T-helper 2 cell treated with Interferon-gamma antibody and Interleukin-4, amounts not matched to agents 5 μg/mL and 100 μg/mL, for 36 hours (primary cell): Measurements from ENCODE around the gene RAD1.
"Not testable (repeated sequence)": the region's sequence is repeated elsewhere in the genome, so short reads cannot be mapped to it uniquely, and the experiment has no call there.

Experiments
- DNase-seq: peaks from one replicate; pipeline ENCODE4 v3.0.0; 2021; ENCODE audit warnings: low spot score
- H3K27ac Mint-ChIP-seq: one replicate; pipeline ENCODE4 v1.8.0; 2021; ENCODE audit warnings: mild to moderate bottlenecking, mixed read lengths
- H3K27me3 Mint-ChIP-seq: one replicate; pipeline ENCODE4 v1.8.0; 2021; ENCODE audit warnings: low read depth, mixed read lengths
- H3K36me3 Mint-ChIP-seq: one replicate; pipeline ENCODE4 v1.8.0; 2021; ENCODE audit warnings: low read depth, mixed read lengths
- H3K4me1 Mint-ChIP-seq: one replicate; pipeline ENCODE4 v1.8.0; 2021; ENCODE audit warnings: low read depth, mixed read lengths
- H3K4me3 Mint-ChIP-seq: one replicate; pipeline ENCODE4 v1.8.0; 2022; ENCODE audit warnings: mild to moderate bottlenecking, moderate library complexity, mixed read lengths
- H3K9me3 Mint-ChIP-seq: one replicate; pipeline ENCODE4 v1.8.0; 2021; ENCODE audit warnings: mixed read lengths

The RAD1 gene

DNA sequence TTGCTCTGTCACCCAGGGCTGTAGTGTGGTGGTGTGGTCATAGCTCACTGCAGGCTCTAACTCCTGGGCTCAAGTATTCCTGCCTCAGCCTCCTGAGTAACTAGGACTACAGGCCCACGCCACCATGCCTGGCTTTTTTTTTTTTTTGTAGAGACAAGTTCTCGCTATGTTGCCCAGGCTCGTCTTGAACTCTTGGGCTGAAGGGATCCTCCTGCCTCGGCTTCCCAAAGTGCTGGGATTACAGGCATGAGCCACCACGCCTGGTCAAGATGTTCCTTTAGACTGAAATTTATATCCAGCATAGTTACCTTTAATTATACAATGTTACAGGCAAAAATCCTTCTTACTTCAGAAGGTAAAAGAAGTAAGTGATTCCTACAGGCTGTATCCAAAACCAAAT lies 12.5 kb upstream of the RAD1 start:
- H3K9me3 Mint-ChIP-seq, result no peaks in the 10 kb centered on the region
- peaks cover 35% of the 10 kb centered on the region for H3K36me3 Mint-ChIP-seq
- H3K4me1 Mint-ChIP-seq, result peaks cover 40% of the 10 kb centered on the region
- no peak for DNase-seq
- H3K4me3 Mint-ChIP-seq, result no peak overlapping the region
- no peak overlapping the region for H3K27ac Mint-ChIP-seq
- H3K27me3 Mint-ChIP-seq, result no peaks in the 10 kb centered on the region

- Mint-ChIP-seq H3K9me3 (no peaks in the 10 kb centered on the region), H3K4me1 (peaks cover 36% of the 10 kb centered on the region), H3K4me3 (no peak overlapping the region), H3K36me3 (peaks cover 38% of the 10 kb centered on the region), H3K27ac (no peak overlapping the region), H3K27me3 (no peaks in the 10 kb centered on the region)
- no peak for DNase-seq
Observed at GRCh38 chr5:34926318-34926888, 11.1 kb upstream of the RAD1 start.

DNA sequence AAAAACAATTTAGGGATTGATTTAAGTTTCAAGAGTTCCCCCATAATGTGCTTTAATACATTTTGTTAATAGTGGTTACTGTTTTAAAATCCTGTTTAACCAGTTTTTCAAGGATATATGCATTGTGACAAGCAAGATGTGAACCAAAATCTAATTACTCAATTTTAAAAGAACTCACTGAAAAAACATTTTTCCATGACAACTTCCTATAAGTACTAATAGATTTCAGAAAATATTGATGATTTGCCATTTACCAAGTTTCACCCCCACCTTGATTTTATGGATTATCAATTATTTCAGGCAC lies 9.1 kb upstream of the RAD1 start:
- no peak for DNase-seq
- no peaks in the 10 kb centered on the region for H3K9me3 Mint-ChIP-seq
- H3K27me3 Mint-ChIP-seq, result no peaks in the 10 kb centered on the region
- H3K27ac Mint-ChIP-seq, result peak overlapping the region; percentile 57
- H3K4me1 Mint-ChIP-seq, result peaks cover 28% of the 10 kb centered on the region
- H3K36me3 Mint-ChIP-seq, result peaks cover 44% of the 10 kb centered on the region
- no peak overlapping the region for H3K4me3 Mint-ChIP-seq

DNA sequence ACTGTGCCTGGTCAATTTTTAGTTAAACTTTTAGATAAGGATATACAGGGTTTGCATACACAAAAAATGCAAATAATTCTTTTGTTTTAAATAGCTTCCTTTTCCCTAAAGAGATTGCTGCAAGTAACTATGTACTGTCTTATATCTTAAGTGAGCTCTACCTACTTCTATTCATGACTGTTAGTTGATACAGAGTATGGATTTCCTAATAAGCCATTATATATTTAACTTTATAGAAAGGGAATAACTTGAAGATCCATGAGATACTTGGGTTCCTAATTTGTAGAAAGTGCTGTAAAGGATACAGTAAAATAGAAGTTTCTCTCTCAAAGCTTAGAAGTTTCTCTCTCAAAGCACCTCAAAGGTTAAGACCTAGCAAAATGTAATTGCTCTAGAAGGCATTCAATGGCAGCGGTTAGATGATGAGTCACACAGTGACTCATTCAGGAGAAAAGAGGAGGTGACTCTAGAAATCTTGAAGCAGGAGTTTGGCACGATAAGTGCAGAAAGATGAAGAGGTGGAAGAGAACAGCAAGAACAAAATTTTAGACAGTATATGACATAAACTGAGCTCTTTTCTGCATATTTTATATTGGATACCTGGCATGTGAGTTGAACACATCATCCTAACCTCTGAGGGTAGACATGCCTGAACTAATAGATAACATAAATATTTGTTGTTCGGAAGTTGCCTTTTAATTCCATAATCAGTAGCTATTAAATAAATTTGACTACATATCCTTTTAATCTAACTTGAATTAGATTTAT lies 8.6 kb upstream of the RAD1 start:
- DNase-seq, result peak; percentile 60
- no peaks in the 10 kb centered on the region for H3K27me3 Mint-ChIP-seq
- H3K27ac Mint-ChIP-seq, result peak overlapping the region; percentile 73
- no peaks in the 10 kb centered on the region for H3K9me3 Mint-ChIP-seq
- H3K4me3 Mint-ChIP-seq, result peak overlapping the region; percentile 52
- H3K4me1 Mint-ChIP-seq, result peaks cover 25% of the 10 kb centered on the region
- H3K36me3 Mint-ChIP-seq, result peaks cover 44% of the 10 kb centered on the region

GRCh38 chr5:34923256-34923655 lies 8.0 kb upstream of the RAD1 start:
- peaks cover 25% of the 10 kb centered on the region for H3K4me1 Mint-ChIP-seq

DNA sequence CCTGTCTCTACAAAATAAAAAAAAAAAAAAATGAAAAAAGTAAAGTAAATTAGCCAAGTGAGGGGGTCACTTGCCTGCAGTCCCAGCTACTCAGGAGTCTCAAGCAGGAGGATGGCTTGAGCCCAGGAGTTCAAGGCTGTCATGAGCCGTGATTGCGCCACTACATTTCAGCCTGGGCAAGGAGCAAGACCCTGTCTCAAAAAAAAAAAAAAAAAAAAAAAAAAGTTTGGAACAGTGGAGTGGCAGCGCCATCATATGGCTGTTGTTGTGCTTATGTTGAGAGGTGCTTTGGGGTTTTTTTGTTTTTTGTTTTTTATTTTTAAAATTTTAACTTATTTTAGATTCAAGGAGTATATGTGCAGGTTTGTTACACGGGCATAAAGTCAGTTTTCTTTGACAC lies 3.8 kb upstream of the RAD1 start:
- H3K27ac Mint-ChIP-seq, result no peak overlapping the region
- peaks cover 33% of the 10 kb centered on the region for H3K36me3 Mint-ChIP-seq
- H3K4me3 Mint-ChIP-seq, result no peak overlapping the region
- peaks cover 27% of the 10 kb centered on the region for H3K4me1 Mint-ChIP-seq
- DNase-seq, result no peak
- no peaks in the 10 kb centered on the region for H3K9me3 Mint-ChIP-seq
- H3K27me3 Mint-ChIP-seq, result no peaks in the 10 kb centered on the region

More at GRCh38 chr5:34923256-34923655, 8.0 kb upstream of the RAD1 start:
- not testable (repeated sequence) for H3K27me3 Mint-ChIP-seq, DNase-seq, H3K4me3 Mint-ChIP-seq, H3K9me3 Mint-ChIP-seq
- peak overlapping the region; percentile 73 for H3K27ac Mint-ChIP-seq
- H3K36me3 Mint-ChIP-seq, result peaks cover 45% of the 10 kb centered on the region

DNA sequence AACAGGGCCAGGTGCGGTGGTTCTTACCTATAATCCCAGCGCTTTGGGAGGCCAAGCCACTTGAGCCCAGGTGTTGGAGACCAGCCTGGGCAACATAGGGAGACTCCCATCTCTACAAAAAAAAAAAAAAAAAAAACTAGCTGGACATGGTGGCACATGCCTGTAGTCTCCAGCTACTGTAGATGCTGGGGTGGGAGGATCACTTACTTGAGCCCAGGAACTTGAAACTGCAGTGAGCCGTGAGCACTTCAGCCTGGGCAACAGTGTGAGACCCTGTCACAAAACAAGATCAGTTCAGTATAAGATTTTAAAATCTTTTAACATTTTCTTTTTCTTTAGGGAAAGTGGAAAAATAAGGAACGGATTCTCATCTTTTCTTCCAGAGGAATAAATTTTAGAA lies 2.7 kb upstream of the RAD1 start:
- Mint-ChIP-seq H3K9me3 (no peaks in the 10 kb centered on the region), H3K27me3 (no peaks in the 10 kb centered on the region), H3K4me3 (no peak overlapping the region), H3K36me3 (peaks cover 30% of the 10 kb centered on the region), H3K4me1 (peaks cover 25% of the 10 kb centered on the region), H3K27ac (peak overlapping the region; percentile 61)
- DNase-seq, result no peak

DNA sequence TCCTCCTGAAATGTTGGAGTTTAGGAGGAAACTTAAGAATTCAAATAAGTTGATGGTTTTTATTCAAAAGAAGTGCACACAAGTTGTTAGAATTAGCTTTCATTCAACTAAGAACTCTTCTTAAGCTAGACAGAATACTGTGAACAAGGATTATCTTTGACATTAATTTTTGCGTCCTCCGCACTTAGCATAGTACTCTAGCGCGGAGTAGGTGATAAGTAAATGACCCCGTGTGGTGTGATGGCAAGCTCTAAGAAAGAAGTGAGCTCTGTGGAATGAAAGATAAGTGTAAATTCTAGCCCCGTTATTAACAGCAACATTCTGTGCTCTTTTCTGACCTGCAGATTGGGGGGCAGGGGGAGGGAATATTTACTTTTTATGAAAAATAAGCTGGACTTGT lies 1.2 kb upstream of the RAD1 start:
- Mint-ChIP-seq H3K27ac (no peak overlapping the region), H3K4me3 (no peak overlapping the region)

DNA sequence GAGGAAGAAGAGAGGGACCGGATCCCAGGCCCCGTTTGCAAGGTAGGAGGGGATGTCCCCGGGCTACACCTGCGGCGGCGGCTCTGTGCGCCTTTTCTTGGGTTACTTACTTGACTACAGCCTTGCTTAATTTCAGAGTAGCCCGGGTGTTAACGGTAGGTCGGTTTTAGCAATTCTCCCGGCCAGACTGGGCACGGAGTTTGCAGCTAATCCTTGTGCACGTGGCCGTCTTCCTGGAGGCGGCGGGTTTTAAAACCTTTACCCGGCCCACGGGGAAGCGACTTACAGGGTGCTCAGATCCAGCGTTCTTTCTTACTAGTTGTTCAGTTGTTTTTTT lies 520 bp upstream of the RAD1 start:
- Mint-ChIP-seq H3K27me3 (no peaks in the 10 kb centered on the region), H3K9me3 (no peaks in the 10 kb centered on the region), H3K4me3 (no peak overlapping the region), H3K36me3 (peaks cover 34% of the 10 kb centered on the region), H3K27ac (no peak overlapping the region), H3K4me1 (peaks cover 24% of the 10 kb centered on the region)
- no peak for DNase-seq

More for the DNA sequence above, 1.2 kb upstream of the RAD1 start:
- no peaks in the 10 kb centered on the region for H3K9me3 Mint-ChIP-seq
- H3K36me3 Mint-ChIP-seq, result peaks cover 30% of the 10 kb centered on the region
- peaks cover 22% of the 10 kb centered on the region for H3K4me1 Mint-ChIP-seq
- no peak for DNase-seq
- H3K27me3 Mint-ChIP-seq, result no peaks in the 10 kb centered on the region

- Mint-ChIP-seq H3K27ac (no peak overlapping the region), H3K4me1 (peaks cover 22% of the 10 kb centered on the region), H3K9me3 (no peaks in the 10 kb centered on the region), H3K27me3 (no peaks in the 10 kb centered on the region), H3K36me3 (peaks cover 36% of the 10 kb centered on the region), H3K4me3 (no peak overlapping the region)
- DNase-seq, result peak; percentile 16
Observed at GRCh38 chr5:34914671-34915138, 599 bp downstream of the RAD1 start.

DNA sequence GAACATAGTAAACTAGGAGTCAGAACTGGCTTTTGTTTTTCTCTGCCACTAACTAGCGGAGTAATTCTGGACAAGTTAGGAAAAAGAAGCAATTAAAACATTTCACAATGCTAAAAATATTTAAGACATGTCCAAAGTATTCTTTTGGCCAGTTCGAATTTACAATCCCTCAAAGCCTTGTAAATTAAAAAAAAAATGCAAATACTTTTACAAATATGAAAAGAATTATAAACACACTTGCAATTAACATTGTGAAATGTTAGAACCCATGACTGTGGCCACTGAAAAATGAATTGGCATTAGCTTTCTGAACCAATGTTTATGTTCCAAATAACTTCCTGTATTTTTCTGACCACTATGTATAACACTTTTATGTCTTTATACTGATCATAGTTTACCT lies 2.2 kb downstream of the RAD1 start:
- no peaks in the 10 kb centered on the region for H3K9me3 Mint-ChIP-seq
- H3K4me3 Mint-ChIP-seq, result no peak overlapping the region
- no peak for DNase-seq
- H3K27me3 Mint-ChIP-seq, result no peaks in the 10 kb centered on the region
- H3K36me3 Mint-ChIP-seq, result peaks cover 45% of the 10 kb centered on the region
- H3K27ac Mint-ChIP-seq, result no peak overlapping the region
- peaks cover 20% of the 10 kb centered on the region for H3K4me1 Mint-ChIP-seq

DNA sequence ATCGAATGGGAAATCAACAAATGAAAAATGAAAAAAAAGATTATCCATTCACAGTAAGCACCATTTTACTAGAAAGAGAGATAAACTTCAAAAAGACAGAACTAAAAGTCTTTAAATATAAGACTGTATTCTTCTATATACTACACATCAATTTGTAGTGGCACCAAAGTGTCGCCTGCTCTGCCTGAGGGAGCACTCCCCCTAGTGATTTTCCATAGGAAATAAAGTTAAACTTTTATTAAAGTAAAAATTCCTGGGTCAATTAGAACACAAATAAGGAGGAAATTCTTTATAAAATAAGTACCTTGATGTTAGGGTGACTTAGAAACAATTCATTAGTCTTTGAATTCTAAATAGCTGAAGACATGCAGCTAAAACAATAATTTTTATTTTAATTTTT lies 9.7 kb downstream of the RAD1 start:
- no peaks in the 10 kb centered on the region for H3K4me1 Mint-ChIP-seq
- no peak overlapping the region for H3K4me3 Mint-ChIP-seq
- H3K36me3 Mint-ChIP-seq, result peaks cover 17% of the 10 kb centered on the region
- no peak for DNase-seq
- H3K9me3 Mint-ChIP-seq, result no peaks in the 10 kb centered on the region
- H3K27ac Mint-ChIP-seq, result no peak overlapping the region
- H3K27me3 Mint-ChIP-seq, result no peaks in the 10 kb centered on the region

- no peak for DNase-seq
- Mint-ChIP-seq H3K36me3 (peaks cover 1% of the 10 kb centered on the region), H3K27me3 (no peaks in the 10 kb centered on the region)
Observed at GRCh38 chr5:34903260-34903659, 12.0 kb downstream of the RAD1 start.

DNA sequence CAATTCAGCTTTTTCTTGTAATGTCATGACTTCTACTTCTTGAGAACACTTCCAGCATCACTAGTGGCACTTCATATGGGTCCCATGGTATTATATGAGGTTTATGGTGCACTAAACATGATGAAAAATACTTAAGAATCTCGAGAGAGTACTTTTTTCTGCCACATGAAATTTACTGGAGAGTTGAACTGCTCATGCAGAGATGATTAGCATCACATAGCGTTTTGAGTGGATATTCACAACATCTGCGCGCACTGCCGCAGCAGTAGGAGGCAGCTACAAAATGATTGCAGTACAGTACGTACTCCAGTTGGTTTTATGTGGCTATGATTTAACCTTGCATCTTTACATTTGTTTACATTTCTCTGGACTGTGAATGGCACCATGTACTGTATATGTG lies 14.7 kb downstream of the RAD1 start:
- H3K4me3 Mint-ChIP-seq, result no peak overlapping the region
- DNase-seq, result no peak
- peaks cover 1% of the 10 kb centered on the region for H3K36me3 Mint-ChIP-seq
- H3K27ac Mint-ChIP-seq, result no peak overlapping the region
- no peaks in the 10 kb centered on the region for H3K4me1 Mint-ChIP-seq
- H3K9me3 Mint-ChIP-seq, result no peaks in the 10 kb centered on the region
- no peaks in the 10 kb centered on the region for H3K27me3 Mint-ChIP-seq

More at GRCh38 chr5:34903260-34903659, 12.0 kb downstream of the RAD1 start:
- Mint-ChIP-seq H3K4me1 (no peaks in the 10 kb centered on the region), H3K4me3 (no peak overlapping the region), H3K27ac (no peak overlapping the region), H3K9me3 (no peaks in the 10 kb centered on the region)

- Mint-ChIP-seq H3K4me1 (no peaks in the 10 kb centered on the region), H3K4me3 (no peak overlapping the region)
- DNase-seq, result no peak
Observed at GRCh38 chr5:34899066-34899465, 16.2 kb downstream of the RAD1 start.

More at GRCh38 chr5:34899066-34899465, 16.2 kb downstream of the RAD1 start:
- H3K9me3 Mint-ChIP-seq, result no peaks in the 10 kb centered on the region
- H3K27me3 Mint-ChIP-seq, result no peaks in the 10 kb centered on the region
- no peak overlapping the region for H3K27ac Mint-ChIP-seq
- peaks cover 1% of the 10 kb centered on the region for H3K36me3 Mint-ChIP-seq
